Activated T-cell treated with anti-CD3 and anti-CD28 coated beads, Interleukin-2, amount 50 U/mL, for 4 hours (primary cell): Measurements from ENCODE around the gene KCNK4. TPM values are rescaled to one million over a fixed set of nuclear protein-coding genes. Genes with fewer than 3 reads are reported as not detected.
A peak's percentile ranks its signal among the peaks of the same experiment; 100 is the strongest.
"Not testable (repeated sequence)": the region's sequence is repeated elsewhere in the genome, so short reads cannot be mapped to it uniquely, and the experiment has no call there.

Experiments used
- ATAC-seq, 2 donors: fragments of 200-7000 bp; cut with Tn5 transposase; one replicate each; pipeline ENCODE4 v1.10.0; 2021
- DNase-seq: peaks from one replicate; pipeline ENCODE4 v3.0.0-alpha.2; 2020
- H3K27me3 Mint-ChIP-seq: one replicate; pipeline ENCODE4 v1.8.0; 2021; ENCODE audit warnings: low read depth, mixed read lengths
- H3K36me3 Mint-ChIP-seq: one replicate; pipeline ENCODE4 v1.8.0; 2022; ENCODE audit warnings: mixed read lengths; ENCODE audit not compliant: insufficient read depth
- H3K4me1 Mint-ChIP-seq: one replicate; pipeline ENCODE4 v1.8.0; 2021; ENCODE audit warnings: low read depth, mixed read lengths
- H3K4me3 Mint-ChIP-seq: one replicate; pipeline ENCODE4 v1.8.0; 2021; ENCODE audit warnings: mild to moderate bottlenecking, moderate library complexity, mixed read lengths
- H3K9me3 Mint-ChIP-seq: one replicate; pipeline ENCODE4 v1.8.0; 2021; ENCODE audit warnings: mixed read lengths
- total RNA-seq, 3 donors: library from RNA; stranded (reverse); gene quantifications; one replicate each; pipeline ENCODE4 v1.2.1, GENCODE V29; 2021

Gene KCNK4
- not detected for total RNA-seq

DNA sequence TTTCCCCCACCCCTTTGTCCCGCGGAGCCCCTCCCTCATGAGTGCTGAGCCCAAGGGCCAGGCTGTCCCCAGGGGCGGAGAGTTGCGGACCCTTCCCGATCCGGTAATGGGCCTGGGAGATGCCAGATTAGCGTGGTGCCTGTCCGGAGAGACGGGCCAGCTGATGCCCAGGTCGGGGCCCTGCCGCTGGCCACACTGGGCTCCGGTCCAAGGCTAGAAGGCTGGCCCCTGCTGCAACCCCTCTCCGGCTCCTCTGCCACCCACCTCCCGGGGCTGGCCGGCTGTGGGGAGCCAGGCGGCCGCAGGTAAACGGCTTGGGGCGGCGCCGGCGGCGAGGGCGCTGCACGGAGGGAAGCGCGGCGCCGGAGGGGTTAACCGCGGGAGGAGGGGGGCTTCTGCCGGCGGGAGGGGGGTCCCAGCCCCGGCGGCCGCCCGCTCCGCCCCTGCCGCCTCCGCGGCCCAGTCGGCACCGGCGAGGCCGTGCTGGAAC, at the start of gene KCNK4:
Gene KCNK4, plus strand, starts transcription at position 41 of the 490 bp plus-strand sequence. CDS start 1,717 bp downstream, outside the sequence.
- peak; percentile 12 to 13 for ATAC-seq
- DNase-seq, result no peak
- Mint-ChIP-seq H3K36me3 (peaks cover 3% of the 10 kb centered on the region), H3K9me3 (no peaks in the 10 kb centered on the region), H3K4me3 (peak within 1 kb of the TSS; percentile 61), H3K4me1 (peaks cover 10% of the 10 kb centered on the region), H3K27me3 (peaks cover 44% of the 10 kb centered on the region)

DNA sequence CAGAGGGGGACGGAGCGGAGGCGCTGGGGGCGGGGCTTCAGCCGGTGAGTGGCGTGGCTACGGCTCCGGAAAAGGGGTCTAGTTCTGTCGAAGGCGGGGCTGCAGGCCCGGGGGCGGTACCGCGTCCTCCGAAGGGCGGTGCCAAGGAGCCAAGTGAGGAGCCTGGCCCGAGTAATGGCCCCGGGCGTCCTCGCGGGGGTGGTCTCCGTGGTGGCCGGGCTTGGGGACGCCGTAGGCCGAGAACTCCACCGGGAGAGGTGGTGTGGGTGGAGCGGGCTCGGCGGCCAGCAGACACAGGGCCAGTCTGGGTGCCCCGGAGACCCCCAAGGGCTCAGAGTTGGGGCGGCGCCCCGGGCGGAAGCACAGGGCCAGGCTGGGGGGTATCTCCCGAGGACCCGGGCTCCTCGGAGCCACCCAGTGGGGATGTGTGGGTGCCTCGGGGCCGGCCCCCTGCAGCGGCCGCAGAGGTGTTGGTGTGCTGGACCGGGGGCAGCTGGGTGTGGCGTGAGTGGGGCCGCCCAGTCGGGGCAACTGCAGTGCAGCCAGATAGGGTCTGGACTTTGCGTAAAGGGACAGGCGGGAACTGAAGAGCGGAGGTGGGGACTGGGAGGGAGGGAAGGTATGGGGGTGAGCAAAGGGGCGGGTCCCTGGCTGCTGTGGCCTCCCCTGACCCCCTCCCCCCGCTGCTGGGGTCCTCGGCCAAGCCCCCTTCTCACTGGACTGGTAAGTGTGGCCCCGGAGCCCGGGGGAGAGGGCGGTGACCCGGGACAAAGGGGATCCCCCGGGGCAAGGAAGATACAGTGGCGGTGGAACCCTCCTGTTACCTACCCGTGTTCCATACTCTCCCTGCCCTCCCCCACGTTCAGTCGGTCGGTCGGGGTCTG, 49.4 kb upstream of the KCNK4 start:
- Mint-ChIP-seq H3K4me3 (peak overlapping the region; percentile 89), H3K36me3 (peaks cover 2% of the 10 kb centered on the region), H3K27me3 (no peaks in the 10 kb centered on the region), H3K9me3 (no peaks in the 10 kb centered on the region), H3K4me1 (peaks cover 31% of the 10 kb centered on the region)
- DNase-seq (no peak), ATAC-seq (peak; percentile 1)

DNA sequence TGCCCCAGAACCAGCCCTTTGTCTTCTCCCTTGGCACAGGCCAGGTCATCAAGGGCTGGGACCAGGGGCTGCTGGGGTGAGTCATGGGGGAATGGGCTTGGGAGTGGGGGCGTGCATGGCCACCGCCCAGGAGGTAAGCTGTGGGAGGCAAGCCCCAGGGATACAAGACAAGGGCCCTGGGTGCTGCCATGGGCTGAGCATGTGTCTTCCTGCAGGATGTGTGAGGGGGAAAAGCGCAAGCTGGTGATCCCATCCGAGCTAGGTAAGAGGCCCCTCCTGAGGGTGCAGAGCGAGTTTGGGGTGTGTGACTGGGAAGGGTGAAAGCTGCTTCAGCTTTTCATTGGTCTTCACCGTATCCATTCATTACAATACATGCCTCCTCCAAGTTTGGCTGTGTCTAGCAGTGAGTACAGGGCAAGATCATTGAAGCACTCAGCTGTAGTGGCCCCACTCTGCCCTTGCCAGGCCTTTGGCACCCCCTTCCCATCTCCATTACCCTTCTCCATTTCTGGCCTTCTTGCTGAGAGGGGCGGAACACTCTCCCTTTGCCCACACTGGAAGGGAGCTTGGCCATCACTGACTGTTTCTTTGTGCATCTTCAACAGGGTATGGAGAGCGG, 47.8 kb upstream of the KCNK4 start:
- no peaks in the 10 kb centered on the region for H3K27me3 Mint-ChIP-seq
- H3K36me3 Mint-ChIP-seq, result peaks cover 2% of the 10 kb centered on the region
- DNase-seq (no peak), ATAC-seq (no peak)
- peaks cover 33% of the 10 kb centered on the region for H3K4me1 Mint-ChIP-seq
- H3K9me3 Mint-ChIP-seq, result no peaks in the 10 kb centered on the region
- H3K4me3 Mint-ChIP-seq, result peak overlapping the region; percentile 89

DNA sequence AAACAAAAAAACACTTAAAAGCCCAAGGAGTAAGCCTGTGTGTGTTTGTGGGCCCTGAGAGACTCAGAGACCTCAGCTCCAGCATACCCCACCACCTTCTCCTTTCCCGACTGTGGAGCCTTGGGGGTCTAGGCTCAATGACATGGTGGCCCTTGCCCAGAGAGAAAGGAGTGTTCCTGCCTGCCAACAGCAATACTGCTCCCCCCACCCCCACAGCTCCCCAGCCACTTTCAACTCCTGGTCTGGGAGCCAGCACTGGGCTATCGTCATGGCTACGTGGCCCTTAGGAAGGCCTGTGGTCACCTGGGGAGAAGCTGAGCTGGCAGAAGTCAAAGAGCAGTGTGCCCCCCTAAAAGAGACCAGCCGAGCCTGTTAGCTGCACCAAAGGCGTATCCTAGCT, 47.0 kb upstream of the KCNK4 start:
- DNase-seq (no peak), ATAC-seq (no peak)
- H3K9me3 Mint-ChIP-seq, result no peaks in the 10 kb centered on the region
- peaks cover 33% of the 10 kb centered on the region for H3K4me1 Mint-ChIP-seq
- no peaks in the 10 kb centered on the region for H3K27me3 Mint-ChIP-seq
- peak overlapping the region; percentile 89 for H3K4me3 Mint-ChIP-seq
- H3K36me3 Mint-ChIP-seq, result peaks cover 2% of the 10 kb centered on the region

GRCh38 chr11:64244966-64245365, 46.1 kb upstream of the KCNK4 start:
- Mint-ChIP-seq H3K4me3 (peak overlapping the region; percentile 97), H3K4me1 (peaks cover 31% of the 10 kb centered on the region), H3K27me3 (no peaks in the 10 kb centered on the region), H3K36me3 (peaks cover 2% of the 10 kb centered on the region), H3K9me3 (no peaks in the 10 kb centered on the region)
- ATAC-seq (no peak), DNase-seq (no peak)

DNA sequence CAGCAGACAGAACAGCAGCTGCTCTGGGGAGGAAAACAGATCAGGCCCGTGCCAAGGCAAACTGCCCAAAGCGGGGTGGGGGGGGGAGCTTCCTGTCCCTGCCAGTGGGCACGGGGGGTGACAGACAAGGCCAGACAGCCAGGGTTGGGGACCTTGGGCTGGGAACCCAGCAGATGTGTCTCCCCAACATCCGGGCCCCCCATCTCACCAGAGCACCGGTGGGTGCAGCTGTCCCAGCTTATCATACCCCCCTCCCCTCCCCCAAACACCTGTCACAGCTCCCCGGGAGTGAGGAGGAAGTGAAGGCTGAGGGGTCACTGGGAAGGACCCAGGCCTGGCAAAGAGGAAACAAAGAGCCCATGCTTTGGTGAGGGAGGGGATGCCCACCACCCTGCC, 45.7 kb upstream of the KCNK4 start:
- Mint-ChIP-seq H3K36me3 (no peaks in the 10 kb centered on the region), H3K4me3 (peak overlapping the region; percentile 97), H3K9me3 (no peaks in the 10 kb centered on the region), H3K4me1 (peaks cover 29% of the 10 kb centered on the region), H3K27me3 (no peaks in the 10 kb centered on the region)
- ATAC-seq (no peak), DNase-seq (no peak)

DNA sequence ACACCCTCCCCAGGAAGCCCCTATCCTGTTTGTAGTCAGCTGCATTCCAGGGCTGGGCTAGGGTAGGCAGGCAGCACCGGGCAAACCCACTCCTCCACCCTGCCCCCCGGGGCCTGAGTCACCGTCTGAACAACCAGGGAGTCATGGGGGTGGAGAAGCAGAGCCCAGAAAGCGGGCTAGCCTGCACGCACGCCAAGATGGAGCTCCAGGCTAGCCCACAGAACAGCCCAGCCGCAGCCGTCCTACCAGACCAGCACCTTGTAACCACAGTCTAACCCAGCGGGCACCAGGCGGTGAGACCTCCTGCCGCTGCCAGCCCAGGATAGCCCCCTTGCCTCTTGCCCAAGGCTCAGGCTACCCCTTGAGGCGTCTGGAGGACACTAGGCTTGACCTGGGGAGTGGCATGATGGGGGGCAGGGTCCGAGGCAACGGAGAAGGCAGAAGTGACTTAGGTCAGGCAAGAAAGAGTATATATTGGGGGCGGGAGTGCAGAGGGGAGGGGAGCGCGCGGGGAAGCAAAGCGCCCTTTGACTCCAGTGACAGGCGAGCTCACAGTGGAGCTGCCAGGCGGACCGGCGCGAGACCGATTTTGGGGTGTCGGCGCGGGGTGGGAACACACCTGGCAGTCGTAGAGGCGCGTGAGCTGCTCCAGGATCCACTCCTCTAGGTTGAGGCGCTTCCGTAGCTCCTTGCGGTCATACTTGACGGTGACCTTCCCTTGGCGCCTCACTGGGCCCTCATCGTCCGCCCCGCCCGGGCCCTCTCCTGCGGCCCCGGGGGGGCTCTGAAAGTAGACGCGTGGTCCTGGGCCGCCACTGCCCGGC, 45.1 kb upstream of the KCNK4 start:
- H3K4me3 Mint-ChIP-seq, result peak overlapping the region; percentile 97
- H3K4me1 Mint-ChIP-seq, result peaks cover 28% of the 10 kb centered on the region
- no peaks in the 10 kb centered on the region for H3K36me3 Mint-ChIP-seq
- no peaks in the 10 kb centered on the region for H3K27me3 Mint-ChIP-seq
- ATAC-seq (peak; percentile 16 to 20), DNase-seq (peak; percentile 82)
- no peaks in the 10 kb centered on the region for H3K9me3 Mint-ChIP-seq

- not testable (repeated sequence) for DNase-seq, H3K36me3 Mint-ChIP-seq, H3K27me3 Mint-ChIP-seq, H3K9me3 Mint-ChIP-seq
- Mint-ChIP-seq H3K4me1 (peaks cover 28% of the 10 kb centered on the region), H3K4me3 (peak overlapping the region; percentile 83)
- ATAC-seq, result peak; percentile 16 to 26
Measured at GRCh38 chr11:64246621-64246870, 44.6 kb upstream of the KCNK4 start.

DNA sequence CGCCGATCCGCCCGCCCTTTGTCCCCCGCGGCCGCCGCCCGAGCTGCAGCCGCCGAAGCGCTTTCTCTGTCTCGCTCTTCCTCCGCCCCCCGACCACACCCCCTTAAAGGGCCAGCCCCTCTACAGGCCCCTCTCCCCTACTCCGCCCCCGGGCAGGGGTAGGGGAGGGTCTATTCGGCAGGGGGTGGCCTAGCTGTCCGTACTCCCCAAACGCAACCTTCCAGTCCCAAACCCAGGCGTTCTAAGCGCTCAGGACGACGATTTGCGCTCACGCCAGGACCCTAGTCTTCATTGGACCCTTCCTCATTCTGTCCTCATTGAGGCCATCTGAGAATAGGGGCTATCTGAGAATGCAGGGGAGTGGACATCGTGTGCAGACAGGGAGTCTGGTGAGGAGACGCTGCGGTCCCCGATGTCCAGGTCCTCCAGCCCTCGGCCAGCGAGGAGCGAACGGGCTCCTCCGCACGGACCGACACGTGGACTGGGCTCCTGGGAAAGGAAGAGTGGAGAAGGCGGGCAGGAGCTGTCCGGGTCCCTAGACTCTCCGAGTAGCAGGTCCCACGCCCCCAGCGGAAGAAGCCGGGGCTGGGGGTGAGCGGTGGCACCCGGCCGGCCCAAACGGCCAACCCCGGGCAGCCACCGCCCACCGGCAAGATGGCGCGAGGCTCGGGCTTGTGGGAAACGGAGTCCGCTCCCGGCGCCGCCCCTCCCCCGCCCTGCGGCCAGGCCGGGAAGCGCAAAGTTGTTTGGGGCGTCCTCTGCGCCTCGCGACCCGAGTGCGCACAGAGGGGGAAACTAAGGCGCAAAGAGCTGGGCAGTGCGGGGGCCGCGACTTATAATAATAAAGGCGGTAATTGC, 44.0 kb upstream of the KCNK4 start, which contains the start of gene PPP1R14B:
Gene PPP1R14B, minus strand, starts transcription at position 73 of the 858 bp plus-strand sequence. CDS start 270 bp downstream, outside the sequence.
- H3K4me1 Mint-ChIP-seq, result peaks cover 33% of the 10 kb centered on the region
- peak; percentile 77 for DNase-seq
- no peaks in the 10 kb centered on the region for H3K9me3 Mint-ChIP-seq
- H3K36me3 Mint-ChIP-seq, result no peaks in the 10 kb centered on the region
- no peaks in the 10 kb centered on the region for H3K27me3 Mint-ChIP-seq
- peak; percentile 69 for ATAC-seq
- peak within 1 kb of the TSS; percentile 97 for H3K4me3 Mint-ChIP-seq

- no peaks in the 10 kb centered on the region for H3K27me3 Mint-ChIP-seq
- H3K36me3 Mint-ChIP-seq, result no peaks in the 10 kb centered on the region
- no peaks in the 10 kb centered on the region for H3K9me3 Mint-ChIP-seq
Measured at GRCh38 chr11:64247729-64248531, 43.2 kb upstream of the KCNK4 start.

DNA sequence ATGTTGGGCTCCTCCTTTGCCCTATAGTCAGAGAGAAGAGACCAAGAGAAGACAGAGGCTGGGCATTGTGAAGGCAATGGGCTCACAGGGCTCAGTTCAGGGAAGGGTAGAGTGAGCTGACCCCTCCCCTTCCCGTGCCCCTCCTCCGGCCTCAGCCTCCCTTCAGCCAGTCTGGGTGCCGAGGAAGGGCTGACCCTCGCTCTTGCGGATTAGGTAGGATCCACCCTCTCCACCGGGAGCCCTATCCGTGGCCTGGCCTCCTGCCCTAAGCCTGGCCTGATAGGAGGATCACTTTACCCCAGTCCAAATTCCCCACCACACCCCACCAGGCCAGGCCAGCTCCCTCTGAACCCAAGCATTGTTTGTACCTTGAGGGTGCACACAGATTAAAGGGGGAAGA, 42.5 kb upstream of the KCNK4 start:
- Mint-ChIP-seq H3K9me3 (no peaks in the 10 kb centered on the region), H3K27me3 (no peaks in the 10 kb centered on the region), H3K4me3 (peak overlapping the region; percentile 35), H3K4me1 (peaks cover 22% of the 10 kb centered on the region), H3K36me3 (no peaks in the 10 kb centered on the region)
- DNase-seq (no peak), ATAC-seq (no peak)

More at GRCh38 chr11:64247729-64248531, 43.2 kb upstream of the KCNK4 start:
- peak overlapping the region; percentile 73 for H3K4me3 Mint-ChIP-seq
- peaks cover 28% of the 10 kb centered on the region for H3K4me1 Mint-ChIP-seq
- DNase-seq (no peak), ATAC-seq (no peak)

DNA sequence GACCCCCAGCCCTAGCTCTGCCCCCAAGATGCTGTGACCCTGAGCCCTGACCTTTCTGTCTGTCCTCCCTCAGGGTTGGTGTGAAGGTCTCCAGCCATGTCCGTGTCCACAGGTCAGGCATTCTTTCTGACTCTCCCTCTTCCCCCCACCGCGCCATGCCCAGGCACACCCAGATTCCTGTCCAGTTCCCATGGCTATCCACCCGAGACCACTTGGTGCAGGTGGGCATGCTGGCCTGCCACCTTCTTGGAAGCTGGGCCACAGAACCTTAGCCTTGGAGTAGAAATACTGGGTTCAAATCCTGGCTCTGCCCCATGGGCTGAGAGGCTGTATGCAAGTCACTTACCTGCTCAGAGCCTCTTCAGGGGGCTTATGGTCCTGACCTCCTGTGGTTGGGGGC, 42.1 kb upstream of the KCNK4 start:
- ATAC-seq (no peak), DNase-seq (no peak)
- no peaks in the 10 kb centered on the region for H3K27me3 Mint-ChIP-seq
- H3K9me3 Mint-ChIP-seq, result no peaks in the 10 kb centered on the region
- H3K4me1 Mint-ChIP-seq, result peaks cover 18% of the 10 kb centered on the region
- H3K36me3 Mint-ChIP-seq, result no peaks in the 10 kb centered on the region
- peak overlapping the region; percentile 35 for H3K4me3 Mint-ChIP-seq
